HG03064 (cell line): ENCODE data around the gene JAK1.
"Not testable (repeated sequence)": the region's sequence is repeated elsewhere in the genome, so short reads cannot be mapped to it uniquely, and the experiment has no call there.

Source experiments
- ATAC-seq: cut with Tn5 transposase; IDR thresholded peaks from one replicate; pipeline ENCODE4 v1.9.1; 2021; ENCODE audit warnings: low read depth; ENCODE audit not compliant: unreplicated experiment

Gene JAK1

DNA sequence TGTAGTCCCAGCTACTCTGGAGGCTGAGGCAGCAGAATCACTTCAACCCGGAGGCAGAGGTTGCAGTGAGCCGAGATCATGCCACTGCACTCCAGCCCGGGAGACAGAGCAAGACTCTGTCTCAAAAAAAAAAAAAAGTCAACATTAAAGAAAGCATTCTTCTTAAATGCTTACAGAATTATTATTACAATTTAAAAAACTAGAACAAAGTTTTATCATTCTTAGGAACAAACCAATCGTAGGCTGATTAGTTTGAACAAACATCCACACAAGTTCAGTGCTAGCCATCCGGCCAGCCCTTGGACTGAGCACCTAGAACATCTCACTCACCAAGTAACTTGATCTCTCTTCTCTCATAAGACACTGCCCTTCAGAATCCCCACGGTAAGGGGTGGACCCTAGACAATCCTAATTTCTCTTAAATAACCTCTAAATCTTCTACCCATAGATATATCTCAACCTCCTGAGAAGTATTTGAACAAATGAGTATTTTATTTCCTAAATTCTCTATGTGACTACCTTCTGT lies 16.0 kb downstream of the JAK1 start:
- ATAC-seq = no peak

DNA sequence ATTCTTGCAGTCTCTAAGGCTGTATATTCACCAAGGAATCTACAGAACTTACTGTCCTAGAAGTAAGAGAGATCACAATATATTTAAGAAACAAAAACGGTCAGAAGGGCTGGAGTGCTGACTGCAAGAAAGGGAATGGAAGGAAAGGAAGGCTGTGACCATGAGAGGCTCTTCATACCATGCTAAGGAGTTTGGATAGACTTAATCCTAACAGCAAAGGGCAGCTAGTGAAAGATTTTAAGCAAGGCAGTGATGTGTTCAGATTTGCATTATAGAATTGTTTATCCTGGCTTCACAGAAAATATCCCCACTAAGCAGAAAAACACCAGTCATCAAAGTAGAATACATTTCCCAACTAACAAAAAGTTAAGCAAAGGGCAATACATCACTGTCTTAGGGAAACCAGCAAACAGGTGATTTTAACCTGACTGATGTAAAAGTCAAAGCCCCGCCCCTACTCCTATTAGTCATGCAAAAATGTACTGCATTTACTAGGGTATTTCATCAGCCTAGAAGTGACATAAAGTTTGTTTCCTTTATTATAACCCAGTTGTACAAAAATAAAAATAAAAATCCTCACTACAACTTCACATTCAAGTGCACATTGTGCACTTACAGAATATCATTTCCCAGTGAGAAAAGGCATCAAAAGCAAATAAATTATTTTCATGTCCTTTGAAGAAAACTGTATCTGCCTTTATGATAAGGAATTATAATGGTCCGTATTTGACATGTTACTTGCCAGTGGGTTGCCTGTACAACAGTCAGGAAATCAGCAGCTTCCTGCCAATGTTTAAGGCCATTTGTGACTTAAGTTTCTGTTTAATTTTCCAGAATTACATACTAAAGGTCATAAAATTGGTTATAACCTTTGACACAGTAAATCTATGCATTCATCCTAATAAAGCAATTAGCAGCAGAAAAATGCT lies 17.2 kb downstream of the JAK1 start:
- ATAC-seq = no peak

DNA sequence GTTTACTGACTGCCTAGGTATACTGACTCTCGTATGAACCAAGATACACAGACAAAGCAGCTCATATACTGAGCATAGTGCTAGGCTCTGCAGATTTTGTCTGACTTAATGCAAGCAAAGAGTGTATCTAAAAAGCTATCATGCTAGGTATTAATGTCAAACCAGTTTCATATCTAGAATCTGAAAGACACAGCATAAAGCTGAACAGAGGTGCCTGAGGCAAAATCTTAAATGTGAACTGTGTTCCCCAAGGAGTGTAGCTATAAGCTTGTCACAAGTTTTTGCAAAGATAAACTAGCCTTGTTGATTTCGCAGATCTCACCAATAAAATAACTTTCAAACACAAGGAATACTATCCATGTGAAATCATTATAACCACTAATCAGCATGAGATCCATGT lies 18.1 kb downstream of the JAK1 start:
- no peak for ATAC-seq

DNA sequence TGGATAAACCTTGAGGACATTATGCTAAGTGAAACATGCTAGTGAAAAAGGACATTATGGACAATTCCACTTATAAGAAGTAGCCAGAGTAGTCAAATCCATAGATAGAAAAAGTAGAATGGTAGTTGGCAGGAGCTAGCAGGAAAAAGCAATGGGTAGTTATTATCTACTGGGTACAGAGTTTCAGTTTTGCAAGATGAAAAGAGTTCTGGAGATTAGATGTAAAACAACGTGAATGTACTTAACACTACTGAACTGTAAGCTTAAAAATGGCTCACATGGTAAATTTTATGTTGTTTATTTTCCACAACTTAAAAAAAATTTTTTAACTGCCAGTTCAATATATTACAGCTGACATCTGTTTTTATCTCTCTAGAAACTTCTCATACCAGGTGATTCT lies 19.4 kb downstream of the JAK1 start:
- ATAC-seq = no peak

DNA sequence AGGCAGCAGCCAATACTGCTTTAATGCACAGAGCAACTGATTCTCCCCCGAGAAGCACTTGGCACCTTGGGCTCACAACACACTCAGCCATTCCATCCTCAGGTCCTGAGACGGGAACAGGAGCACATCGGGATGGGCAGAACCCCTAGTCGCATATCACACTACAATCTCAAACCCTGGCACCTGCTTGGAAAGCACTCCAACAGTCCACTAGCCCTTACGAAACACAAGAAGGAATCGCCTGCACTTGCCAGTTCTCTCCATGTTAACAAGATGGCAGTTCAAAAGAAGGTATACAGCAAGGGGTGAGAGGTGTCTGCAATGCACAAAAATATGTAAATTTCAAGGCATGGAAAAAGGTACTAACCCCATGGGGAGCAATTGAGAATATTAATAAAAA lies 21.4 kb downstream of the JAK1 start:
- ATAC-seq = no peak

DNA sequence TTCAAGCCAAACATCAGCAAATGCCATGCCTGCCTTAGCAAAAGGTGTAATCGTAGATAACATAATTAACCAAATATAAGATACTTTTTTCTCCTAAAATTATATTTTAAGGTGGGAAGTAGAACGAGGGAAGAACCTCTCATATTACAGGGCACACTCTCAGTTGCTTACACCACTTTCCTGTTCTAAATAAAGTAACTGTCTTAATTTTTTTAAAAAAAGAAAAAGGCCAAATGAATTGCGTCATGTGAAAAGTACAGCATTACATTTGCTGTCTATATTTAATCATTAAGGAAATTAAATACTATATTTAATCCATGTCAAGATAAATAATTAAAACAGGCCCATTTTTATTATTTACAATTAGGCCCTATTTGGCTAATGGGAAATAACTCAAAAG lies 23.7 kb downstream of the JAK1 start:
- no peak for ATAC-seq

DNA sequence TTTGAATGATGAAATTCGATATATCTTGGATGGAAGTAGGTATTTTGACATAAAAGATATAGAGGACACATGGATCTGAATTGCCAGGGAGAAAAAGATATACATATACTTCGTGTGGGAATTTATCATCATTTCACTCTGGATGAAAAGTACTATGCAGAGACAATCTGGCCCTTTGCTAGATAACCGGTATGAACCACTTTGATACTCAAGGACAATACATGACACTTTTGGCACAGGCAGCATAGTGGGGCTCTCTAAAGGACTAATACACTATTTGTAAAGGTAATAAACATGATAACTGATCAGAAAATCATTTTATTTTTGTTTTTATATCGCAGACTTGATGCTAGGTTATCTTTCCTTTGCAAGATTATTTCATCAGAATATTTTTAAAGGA lies 24.2 kb downstream of the JAK1 start:
- no peak for ATAC-seq

DNA sequence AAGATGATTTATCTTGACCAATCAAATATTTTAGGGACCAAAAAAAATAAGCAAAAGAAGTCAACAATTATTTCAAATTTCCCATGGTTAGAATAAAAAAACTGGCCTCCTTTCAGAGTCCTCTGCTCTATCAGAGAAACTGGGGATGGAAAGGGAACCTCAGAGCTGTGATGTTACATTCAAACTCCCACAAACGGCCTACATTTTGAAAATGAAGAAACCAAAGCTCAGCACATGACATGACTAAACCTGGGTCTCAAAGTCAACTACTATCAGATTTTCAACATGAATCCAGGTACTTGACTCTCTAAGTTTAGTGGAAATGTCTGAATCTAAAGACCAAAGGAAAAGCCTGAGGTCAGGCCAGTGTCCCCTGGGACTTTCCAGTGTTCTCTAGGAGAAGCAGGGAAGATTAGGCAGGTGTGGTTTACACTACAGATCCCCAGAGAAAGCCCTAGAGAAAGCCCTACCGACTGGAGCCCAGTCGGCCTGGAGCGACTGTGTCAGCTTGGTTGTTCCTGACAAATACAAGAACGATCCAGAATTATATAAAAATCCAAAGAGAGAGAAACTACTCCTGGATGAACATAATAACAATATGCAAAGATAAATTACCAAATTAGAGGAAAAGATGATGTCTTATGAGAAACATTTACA lies 24.8 kb downstream of the JAK1 start:
- no peak for ATAC-seq

DNA sequence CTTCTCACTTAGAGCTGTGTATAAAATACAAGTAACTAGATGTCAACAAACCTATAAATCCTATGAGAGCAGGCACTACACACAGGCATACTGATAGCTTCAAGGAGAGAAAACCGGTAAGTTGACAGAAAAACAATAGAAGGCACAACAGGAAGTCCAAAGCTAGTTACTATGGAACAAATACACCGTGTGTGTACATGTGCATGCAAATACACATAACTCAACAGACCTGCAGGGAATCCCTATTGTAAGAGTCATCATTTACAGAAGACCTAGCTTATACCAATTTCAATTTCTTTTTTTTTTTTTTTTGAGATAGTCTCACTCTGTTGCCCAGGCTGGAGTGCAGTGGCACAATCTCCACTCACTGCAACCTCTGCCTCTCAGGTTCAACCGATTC lies 26.3 kb downstream of the JAK1 start:
- no peak for ATAC-seq

DNA sequence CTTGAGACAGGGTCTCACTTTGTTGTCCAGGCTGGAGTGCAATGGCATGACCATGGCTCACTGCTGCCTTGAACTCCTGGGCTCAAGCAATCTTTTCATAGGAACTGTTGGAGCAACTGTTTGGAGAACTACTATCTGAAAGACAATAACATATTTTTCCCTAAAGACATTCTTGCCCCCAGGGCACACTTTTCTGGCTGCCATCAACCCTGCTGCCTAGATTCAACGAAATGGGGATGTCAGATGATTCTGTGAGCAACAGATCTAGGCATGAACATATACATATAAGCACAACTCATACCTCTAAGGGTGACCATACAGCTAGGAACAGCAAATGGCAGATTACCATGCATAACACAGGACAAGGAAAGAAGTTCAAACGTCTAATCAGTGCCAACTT lies 27.4 kb downstream of the JAK1 start:
- no peak for ATAC-seq

DNA sequence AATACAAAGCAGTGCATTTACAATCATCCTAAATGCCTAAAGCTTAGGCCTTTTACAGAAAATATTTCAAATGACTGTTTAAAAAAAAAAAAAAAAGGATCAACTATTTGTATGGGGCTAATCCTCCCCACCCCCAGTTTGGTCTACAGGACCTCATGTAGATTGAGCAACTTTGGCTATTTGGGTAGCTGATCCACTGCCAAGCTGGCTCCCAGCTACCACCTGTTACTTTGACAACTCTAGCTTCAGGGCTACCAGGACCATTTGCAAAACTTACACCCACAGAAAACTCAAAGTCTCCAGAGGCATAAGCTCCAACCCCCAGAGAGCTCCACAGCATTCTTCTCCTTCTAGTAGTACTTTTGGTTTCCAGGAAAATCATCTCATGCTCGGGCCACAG lies 29.4 kb downstream of the JAK1 start:
- no peak for ATAC-seq

DNA sequence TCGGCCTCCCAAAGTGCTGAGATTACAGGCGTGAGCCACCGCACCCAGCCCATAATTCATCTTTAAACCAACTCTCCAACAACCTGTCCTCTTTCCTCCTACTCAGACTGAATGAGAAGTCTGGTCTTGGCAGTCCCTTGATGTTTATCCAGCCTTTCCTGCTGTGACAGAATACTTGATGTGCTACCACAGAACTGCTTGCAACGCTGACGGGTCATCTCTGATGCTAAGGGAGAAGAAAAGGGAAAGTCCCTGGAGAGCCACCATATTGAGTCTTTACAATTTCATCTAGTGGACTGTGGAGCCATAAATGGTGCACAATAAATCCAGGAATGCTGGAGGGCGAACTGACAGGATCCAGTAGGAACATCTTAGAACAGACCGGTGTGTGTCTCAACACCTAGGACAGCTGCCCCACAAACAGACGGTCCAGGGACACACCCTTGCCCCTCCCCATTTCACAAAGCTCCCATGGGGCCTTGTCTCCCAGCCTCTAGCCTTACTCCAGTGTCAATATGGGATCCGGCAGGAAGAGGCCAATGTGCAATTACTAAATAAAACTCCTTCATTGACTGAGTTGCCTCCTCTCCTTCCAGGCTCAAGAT lies 30.7 kb downstream of the JAK1 start:
- ATAC-seq = no peak

DNA sequence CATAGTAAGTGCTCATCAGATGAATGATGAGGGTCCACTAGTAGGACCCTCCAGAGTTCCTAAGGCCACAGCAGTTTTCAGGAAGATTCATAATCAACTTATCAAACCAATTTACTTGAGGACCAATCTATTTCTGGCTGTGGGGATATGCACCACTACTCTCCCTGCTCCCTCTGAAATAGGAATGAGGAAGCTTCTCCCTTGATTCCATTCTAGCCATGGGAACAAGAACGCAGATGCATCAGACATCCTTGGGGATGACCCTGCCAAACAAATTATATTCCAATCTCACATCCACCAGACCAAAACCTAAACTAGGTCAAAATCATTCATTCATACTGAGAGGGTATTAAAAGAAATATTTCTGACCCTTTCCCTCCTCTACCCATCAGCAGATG lies 31.5 kb downstream of the JAK1 start:
- ATAC-seq = no peak

DNA sequence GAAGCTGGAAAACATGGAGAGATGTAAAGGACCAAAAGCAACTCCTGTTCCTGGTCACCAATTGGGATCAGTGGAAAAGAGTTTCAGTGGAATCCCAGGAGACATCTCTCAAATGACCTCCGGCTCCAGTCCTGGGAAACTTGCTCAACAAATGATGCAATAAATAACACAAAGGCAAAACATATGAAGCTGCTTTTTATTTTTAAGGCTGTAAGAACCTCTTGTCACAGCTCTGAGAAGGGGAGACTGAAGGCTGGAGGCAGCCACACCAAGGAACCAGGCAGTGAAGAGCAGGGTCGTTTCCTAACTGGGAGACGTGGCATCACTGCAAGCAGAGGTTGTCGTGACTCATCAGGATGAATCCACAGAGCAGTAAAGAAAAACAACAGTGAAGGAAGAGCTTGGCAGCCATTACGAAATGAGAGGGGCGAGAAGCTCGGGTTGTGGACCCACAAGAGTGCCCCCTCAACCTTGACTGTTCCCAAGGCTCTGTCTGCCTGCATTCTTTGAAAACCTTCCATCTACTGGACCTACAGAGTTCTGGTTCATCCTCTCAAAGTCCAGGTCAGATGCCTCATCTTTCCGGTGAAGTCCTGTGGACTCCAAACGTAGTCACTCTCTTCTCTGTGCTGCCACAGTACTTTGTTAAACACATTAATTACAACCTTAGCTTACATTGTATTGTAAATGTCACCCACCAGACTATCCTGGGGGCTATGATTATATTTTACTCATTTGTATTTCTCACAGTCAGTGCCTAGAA lies 32.1 kb downstream of the JAK1 start:
- ATAC-seq = no peak

DNA sequence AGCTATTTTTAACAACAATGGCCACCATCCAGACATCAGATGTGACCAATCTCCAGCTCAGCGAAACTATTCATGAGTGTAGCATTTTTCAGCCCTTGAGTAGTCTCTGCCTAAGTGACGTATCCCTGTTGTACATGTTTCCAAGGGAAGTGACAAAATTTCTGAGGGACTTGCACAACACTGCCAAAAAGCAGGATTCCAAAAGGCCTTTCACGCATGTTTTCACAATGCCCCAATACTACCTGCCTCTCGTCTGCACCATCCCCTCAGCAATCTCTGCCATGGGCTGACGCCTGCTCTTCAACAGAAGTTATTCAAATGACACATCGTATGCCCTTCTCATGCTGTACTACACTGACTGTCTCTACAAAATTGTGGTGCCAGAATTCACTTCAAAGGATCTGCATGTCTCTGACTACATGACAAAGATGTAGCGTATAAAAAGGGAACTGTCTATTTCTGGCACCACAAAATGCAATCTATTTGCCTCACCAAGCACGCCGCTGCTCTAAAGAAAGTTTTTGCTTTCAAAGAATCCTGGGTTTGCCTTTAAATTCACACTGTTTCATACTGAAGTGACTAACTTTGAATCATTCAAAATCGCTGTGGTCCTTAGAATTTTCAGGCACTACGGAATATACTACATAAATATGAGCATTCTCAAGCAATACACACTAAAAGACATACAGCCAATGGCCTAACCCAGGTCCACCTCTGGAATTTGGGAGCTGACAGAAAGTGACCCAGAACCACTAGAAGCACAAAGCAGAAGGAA lies 32.9 kb downstream of the JAK1 start:
- no peak for ATAC-seq

DNA sequence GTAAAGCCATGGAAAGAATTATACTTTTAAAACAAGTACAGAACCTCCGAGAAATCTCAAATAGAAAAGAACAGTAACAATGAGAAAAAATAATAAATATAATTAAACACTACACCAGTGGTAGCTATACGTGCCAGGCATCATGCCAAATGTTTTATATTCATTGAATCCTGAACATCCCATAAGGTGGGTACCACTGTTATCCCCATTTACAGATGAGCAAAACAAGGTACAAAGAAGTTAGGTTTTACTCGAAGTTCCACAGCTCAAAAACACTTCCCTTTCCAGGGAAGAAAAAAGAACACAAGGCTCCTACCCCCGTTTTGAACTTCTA lies 33.4 kb downstream of the JAK1 start:
- ATAC-seq = no peak

DNA sequence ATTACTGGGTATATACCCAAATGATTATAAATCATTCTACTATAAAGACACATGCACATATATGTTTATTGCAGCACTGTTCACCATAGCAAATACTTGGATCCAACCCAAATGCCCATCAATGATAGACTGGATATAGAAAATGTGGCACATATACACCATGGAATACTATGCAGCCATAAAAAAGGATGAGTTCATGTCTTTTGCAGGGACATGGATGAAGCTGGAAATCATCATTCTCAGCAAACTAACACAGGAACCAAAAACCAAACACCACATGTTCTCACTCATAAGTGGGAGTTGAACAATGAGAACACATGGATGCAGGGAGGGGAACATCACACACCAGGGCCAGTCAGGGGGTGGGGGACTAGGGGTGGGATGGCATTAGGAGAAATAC lies 35.7 kb downstream of the JAK1 start:
- ATAC-seq = not testable (repeated sequence)

DNA sequence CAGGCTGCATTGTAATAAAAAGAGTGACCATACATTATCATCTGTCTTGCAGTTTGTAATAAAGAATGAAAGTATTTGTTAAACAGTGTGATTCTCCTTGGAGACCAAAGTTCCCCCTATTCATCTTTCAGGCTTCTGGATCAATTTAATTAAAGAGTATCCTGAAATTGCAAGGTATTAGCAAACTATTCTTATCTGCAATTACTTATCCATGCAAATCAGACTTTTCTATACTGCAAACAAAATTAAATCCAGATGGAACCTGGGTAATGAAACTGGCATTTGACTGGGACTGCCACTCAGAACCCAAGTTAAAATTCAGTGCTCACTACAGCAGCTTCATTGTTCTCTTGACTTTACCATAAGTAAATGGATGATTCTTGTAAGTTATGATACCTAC lies 37.1 kb downstream of the JAK1 start:
- no peak for ATAC-seq

DNA sequence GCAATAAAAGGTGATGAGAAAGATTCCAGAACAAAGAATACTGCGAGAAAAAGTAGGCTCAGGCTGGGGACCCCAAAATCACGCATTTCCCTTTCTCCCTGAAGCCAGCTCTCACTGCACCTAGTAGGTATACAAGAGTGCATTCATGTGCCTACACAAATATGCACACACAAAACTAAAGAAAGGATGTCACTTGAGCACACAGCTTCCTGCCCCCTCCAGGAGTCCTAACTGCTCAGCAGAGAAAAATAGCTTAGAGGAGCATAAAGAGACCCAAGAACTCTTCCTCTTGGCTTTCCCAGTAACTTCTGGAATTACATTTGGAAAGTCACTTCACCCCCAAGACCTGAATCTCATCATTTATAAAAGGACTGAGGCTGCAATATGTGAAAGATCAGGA lies 38.0 kb downstream of the JAK1 start:
- ATAC-seq = no peak

DNA sequence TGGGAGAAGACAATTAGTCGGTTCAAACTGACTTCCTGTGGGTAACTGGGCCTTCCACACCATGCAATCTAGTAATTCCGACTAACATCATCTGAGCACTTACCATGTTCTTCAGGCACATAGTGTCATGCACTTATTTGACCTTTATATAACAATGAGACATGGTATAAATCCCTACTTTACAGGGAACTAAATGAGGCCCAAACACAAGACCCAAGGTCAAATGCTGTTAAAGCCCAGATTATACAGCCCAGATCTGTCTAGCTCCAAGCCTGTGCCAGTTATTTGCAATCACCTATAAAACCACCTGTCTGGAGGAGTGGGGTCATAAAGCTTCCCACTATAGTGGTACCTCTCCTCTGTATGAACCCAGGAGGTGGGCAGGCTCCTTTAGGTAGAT lies 40.8 kb downstream of the JAK1 start:
- no peak for ATAC-seq
